AG09319 (cell line): ENCODE results near the gene MYH3.

Experiments
- DNase-seq: peaks from one replicate; pipeline ENCODE4 v3.0.0-alpha.2; 2010; ENCODE audit warnings: low read depth; ENCODE audit errors: extremely low read depth
- TF ChIP-seq, protein P1 (sequence below): IDR thresholded peaks from 2 replicates; pipeline ENCODE4 v1.5.1; 2011; ENCODE audit warnings: low read depth, mild to moderate bottlenecking, inconsistent platforms, low read length, moderate library complexity

The MYH3 gene

DNA sequence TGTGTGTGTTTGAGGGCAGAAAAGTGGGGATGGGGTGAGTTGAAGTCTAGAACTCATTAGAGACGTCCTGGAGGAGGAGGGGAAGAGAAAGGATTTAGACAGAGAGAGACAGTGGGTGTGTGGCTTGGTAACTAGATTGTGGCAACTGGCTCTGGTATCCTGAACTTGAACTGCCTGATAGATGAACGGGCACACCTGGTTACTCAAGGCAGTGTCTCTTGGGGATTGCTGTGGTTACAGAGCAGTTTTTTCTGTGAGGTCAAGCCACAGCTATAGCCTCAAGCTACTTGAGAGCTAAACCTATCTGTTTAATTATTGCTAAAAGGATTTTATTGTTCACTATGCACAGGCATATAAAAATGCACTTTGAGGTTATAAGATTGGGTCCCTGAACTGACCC lies 77.8 kb downstream of the MYH3 start:
- TF ChIP-seq, protein P1, sequence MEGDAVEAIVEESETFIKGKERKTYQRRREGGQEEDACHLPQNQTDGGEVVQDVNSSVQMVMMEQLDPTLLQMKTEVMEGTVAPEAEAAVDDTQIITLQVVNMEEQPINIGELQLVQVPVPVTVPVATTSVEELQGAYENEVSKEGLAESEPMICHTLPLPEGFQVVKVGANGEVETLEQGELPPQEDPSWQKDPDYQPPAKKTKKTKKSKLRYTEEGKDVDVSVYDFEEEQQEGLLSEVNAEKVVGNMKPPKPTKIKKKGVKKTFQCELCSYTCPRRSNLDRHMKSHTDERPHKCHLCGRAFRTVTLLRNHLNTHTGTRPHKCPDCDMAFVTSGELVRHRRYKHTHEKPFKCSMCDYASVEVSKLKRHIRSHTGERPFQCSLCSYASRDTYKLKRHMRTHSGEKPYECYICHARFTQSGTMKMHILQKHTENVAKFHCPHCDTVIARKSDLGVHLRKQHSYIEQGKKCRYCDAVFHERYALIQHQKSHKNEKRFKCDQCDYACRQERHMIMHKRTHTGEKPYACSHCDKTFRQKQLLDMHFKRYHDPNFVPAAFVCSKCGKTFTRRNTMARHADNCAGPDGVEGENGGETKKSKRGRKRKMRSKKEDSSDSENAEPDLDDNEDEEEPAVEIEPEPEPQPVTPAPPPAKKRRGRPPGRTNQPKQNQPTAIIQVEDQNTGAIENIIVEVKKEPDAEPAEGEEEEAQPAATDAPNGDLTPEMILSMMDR = no peak
- no peak for DNase-seq
